NCI-H345 treated with DMSO at 0.1 percent for 48 hours (cell line): Measurements from ENCODE around the gene LGI2.

Source experiments
- DNase-seq: peaks from one replicate; lab custom pipeline; 2025; ENCODE audit not compliant: unreplicated experiment; lab: John Stamatoyannopoulos, UW

LGI2 gene

GRCh38 chr4:24999392-25000089 lies 31.2 kb downstream of the LGI2 start:
- DNase-seq, result no peak

- DNase-seq, result no peak
Measured at GRCh38 chr4:24995346-24995919, 35.3 kb downstream of the LGI2 start.

- DNase-seq, result no peak
Measured at GRCh38 chr4:24993551-24994080, 37.1 kb downstream of the LGI2 start.

- DNase-seq, result no peak
Measured at GRCh38 chr4:24992968-24993367, 37.8 kb downstream of the LGI2 start.

GRCh38 chr4:24991015-24991414 lies 39.7 kb downstream of the LGI2 start:
- no peak for DNase-seq

- DNase-seq, result no peak
Measured at GRCh38 chr4:24989327-24989726, 41.4 kb downstream of the LGI2 start.

GRCh38 chr4:24988776-24989175 lies 42.0 kb downstream of the LGI2 start:
- no peak for DNase-seq

GRCh38 chr4:24984602-24985532 lies 45.9 kb downstream of the LGI2 start:
- DNase-seq, result no peak

GRCh38 chr4:24980740-24981139 lies 50.0 kb downstream of the LGI2 start:
- DNase-seq, result no peak

- DNase-seq, result peak; percentile 2
Measured at GRCh38 chr4:24980064-24980690, 50.6 kb downstream of the LGI2 start.

GRCh38 chr4:24979554-24979953 lies 51.2 kb downstream of the LGI2 start:
- no peak for DNase-seq

- no peak for DNase-seq
Measured at GRCh38 chr4:24978291-24979075, 52.3 kb downstream of the LGI2 start.

GRCh38 chr4:24975510-24975909 lies 55.2 kb downstream of the LGI2 start:
- DNase-seq, result no peak

- no peak for DNase-seq
Measured at GRCh38 chr4:24973747-24974601, 56.8 kb downstream of the LGI2 start.

- no peak for DNase-seq
Measured at GRCh38 chr4:24973404-24973746, 57.4 kb downstream of the LGI2 start.

GRCh38 chr4:24971192-24971591 lies 59.6 kb downstream of the LGI2 start:
- no peak for DNase-seq

GRCh38 chr4:24970635-24971034 lies 60.1 kb downstream of the LGI2 start:
- DNase-seq, result no peak

GRCh38 chr4:24970191-24970590 lies 60.6 kb downstream of the LGI2 start:
- no peak for DNase-seq

GRCh38 chr4:24969486-24969885 lies 61.3 kb downstream of the LGI2 start:
- DNase-seq, result no peak

GRCh38 chr4:24968992-24969391 lies 61.8 kb downstream of the LGI2 start:
- no peak for DNase-seq
